HT1080 (cell line): Measurements from ENCODE around the gene NTSR1. TPM values are rescaled to one million over a fixed set of nuclear protein-coding genes. Genes with fewer than 3 reads are reported as not detected.
"Not testable (repeated sequence)": the region's sequence is repeated elsewhere in the genome, so short reads cannot be mapped to it uniquely, and the experiment has no call there.

Experiments used
- DNase-seq: peaks from one replicate; pipeline ENCODE4 v3.0.0-alpha.2; 2015; ENCODE audit warnings: low read depth
- total RNA-seq: library from RNA; depleted of rRNA; stranded (reverse); fragments of >200 nt; shearing (Covaris generic); gene quantifications from 2 replicates; pipeline ENCODE4 v1.2.3, GENCODE V29; 2014

NTSR1 gene
- total RNA-seq, 1 experiment from 2014 or later, result 0.19 TPM

GRCh38 chr20:62671765-62672164, 36.9 kb upstream of the NTSR1 start:
- no peak for DNase-seq

- no peak for DNase-seq
Observed at GRCh38 chr20:62674370-62674769, 34.3 kb upstream of the NTSR1 start.

GRCh38 chr20:62675156-62675876, 33.3 kb upstream of the NTSR1 start:
- peak; percentile 51 for DNase-seq

- DNase-seq, result no peak
Observed at GRCh38 chr20:62675877-62676260, 32.8 kb upstream of the NTSR1 start.

GRCh38 chr20:62676976-62677375, 31.7 kb upstream of the NTSR1 start:
- DNase-seq, result no peak

- DNase-seq, result no peak
Observed at GRCh38 chr20:62677678-62678077, 31.0 kb upstream of the NTSR1 start.

- DNase-seq, result no peak
Observed at GRCh38 chr20:62678553-62678952, 30.1 kb upstream of the NTSR1 start.

GRCh38 chr20:62679978-62680589, 28.6 kb upstream of the NTSR1 start:
- DNase-seq, result no peak

GRCh38 chr20:62682912-62683517, 25.6 kb upstream of the NTSR1 start:
- DNase-seq, result no peak

GRCh38 chr20:62683660-62684322, 24.8 kb upstream of the NTSR1 start:
- DNase-seq, result not testable (repeated sequence)

- DNase-seq, result no peak
Observed at GRCh38 chr20:62684981-62685380, 23.7 kb upstream of the NTSR1 start.

GRCh38 chr20:62685781-62686555, 22.7 kb upstream of the NTSR1 start:
- no peak for DNase-seq

GRCh38 chr20:62686869-62687830, 21.5 kb upstream of the NTSR1 start:
- DNase-seq, result no peak

- DNase-seq, result no peak
Observed at GRCh38 chr20:62688083-62688482, 20.6 kb upstream of the NTSR1 start.

GRCh38 chr20:62688855-62689460, 19.7 kb upstream of the NTSR1 start:
- DNase-seq, result peak; percentile 34

- DNase-seq, result no peak
Observed at GRCh38 chr20:62689861-62690260, 18.8 kb upstream of the NTSR1 start.

- DNase-seq, result no peak
Observed at GRCh38 chr20:62690261-62690820, 18.3 kb upstream of the NTSR1 start.

- no peak for DNase-seq
Observed at GRCh38 chr20:62691487-62691886, 17.1 kb upstream of the NTSR1 start.

GRCh38 chr20:62692176-62692575, 16.5 kb upstream of the NTSR1 start:
- no peak for DNase-seq
